BLaER1 (cell line): Measurements from ENCODE around the gene FRMD4B.

ENCODE experiments used
- H3K27ac ChIP-seq: shearing (Covaris generic); formaldehyde crosslinking; 2 replicates; pipeline ENCODE4 v1.8.1; 2022
- H3K27me3 ChIP-seq: shearing (Covaris generic); formaldehyde crosslinking; 2 replicates; pipeline ENCODE4 v1.8.1; 2022
- H3K36me3 ChIP-seq: shearing (Covaris generic); formaldehyde crosslinking; 2 replicates; pipeline ENCODE4 v1.8.1; 2022
- H3K4me1 ChIP-seq: shearing (Covaris generic); formaldehyde crosslinking; 2 replicates; pipeline ENCODE4 v1.8.1; 2022
- H3K4me2 ChIP-seq: shearing (Covaris generic); formaldehyde crosslinking; 2 replicates; pipeline ENCODE4 v1.8.1; 2022
- H3K4me3 ChIP-seq: shearing (Covaris generic); formaldehyde crosslinking; 2 replicates; pipeline ENCODE4 v1.8.1; 2022
- H3K9ac ChIP-seq: shearing (Covaris generic); formaldehyde crosslinking; 2 replicates; pipeline ENCODE4 v1.8.1; 2022
- H3K9me3 ChIP-seq: shearing (Covaris generic); formaldehyde crosslinking; 2 replicates; pipeline ENCODE4 v1.8.1; 2022
- H4K20me1 ChIP-seq: shearing (Covaris generic); formaldehyde crosslinking; 2 replicates; pipeline ENCODE4 v1.8.1; 2022
- Cebpa-rat ChIP-seq: shearing (Covaris generic); IDR thresholded peaks from 2 replicates; pipeline ENCODE4 v1.8.1; 2022

Gene FRMD4B

DNA sequence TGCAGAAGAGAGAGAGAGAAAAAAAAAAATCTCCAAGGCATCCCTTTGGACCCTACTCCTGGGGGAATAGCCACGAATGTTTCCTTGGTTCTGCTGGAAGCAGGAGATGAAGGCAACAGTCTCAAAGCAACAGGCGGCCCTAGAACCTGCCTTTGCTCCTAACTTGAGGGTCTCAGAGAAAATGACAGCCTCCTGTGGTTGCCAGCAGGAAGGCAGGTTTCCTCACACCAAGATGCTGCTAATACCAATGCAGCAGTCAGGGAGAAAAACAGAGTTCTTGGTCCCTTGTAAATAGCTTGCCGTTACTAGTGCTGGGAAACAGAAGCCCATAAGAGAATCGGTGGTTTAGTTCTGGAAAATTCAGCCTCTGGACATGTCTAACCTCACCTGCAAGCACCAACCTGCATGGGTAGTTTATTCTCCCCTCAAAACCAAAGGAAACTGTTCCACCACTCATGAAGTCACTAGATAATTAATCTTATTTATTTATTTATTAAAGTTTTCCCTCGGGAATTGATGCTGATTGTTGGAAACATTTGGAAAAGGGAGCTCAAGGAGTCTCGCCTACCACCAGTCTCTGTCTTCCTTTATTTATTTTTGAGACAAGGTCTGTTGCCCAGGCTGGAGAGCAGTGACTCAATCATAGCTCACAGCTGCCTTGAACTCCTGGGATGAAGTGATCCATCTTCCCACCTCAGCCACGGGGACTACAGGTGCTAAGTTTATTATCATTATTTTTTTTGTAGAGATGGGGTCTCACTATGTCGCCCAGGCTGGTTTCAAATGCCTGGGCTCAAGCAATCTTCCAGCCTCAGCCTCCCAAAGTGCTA is 883 bp upstream of the FRMD4B start:
- no peak for TF ChIP-seq Cebpa-rat
- Histone ChIP-seq H3K36me3 (no peaks in the 10 kb centered on the region), H3K9ac (peak overlapping the region; percentile 87; the same call in 1 of the 2 replicates), H3K4me3 (peak overlapping the region; percentile 87), H4K20me1 (no peaks in the 10 kb centered on the region), H3K4me1 (peaks cover 79% of the 10 kb centered on the region), H3K9me3 (no peaks in the 10 kb centered on the region), H3K27me3 (no peaks in the 10 kb centered on the region), H3K4me2 (peak overlapping the region; percentile 96), H3K27ac (peak overlapping the region; percentile 85; the same call in 1 of the 2 replicates)

DNA sequence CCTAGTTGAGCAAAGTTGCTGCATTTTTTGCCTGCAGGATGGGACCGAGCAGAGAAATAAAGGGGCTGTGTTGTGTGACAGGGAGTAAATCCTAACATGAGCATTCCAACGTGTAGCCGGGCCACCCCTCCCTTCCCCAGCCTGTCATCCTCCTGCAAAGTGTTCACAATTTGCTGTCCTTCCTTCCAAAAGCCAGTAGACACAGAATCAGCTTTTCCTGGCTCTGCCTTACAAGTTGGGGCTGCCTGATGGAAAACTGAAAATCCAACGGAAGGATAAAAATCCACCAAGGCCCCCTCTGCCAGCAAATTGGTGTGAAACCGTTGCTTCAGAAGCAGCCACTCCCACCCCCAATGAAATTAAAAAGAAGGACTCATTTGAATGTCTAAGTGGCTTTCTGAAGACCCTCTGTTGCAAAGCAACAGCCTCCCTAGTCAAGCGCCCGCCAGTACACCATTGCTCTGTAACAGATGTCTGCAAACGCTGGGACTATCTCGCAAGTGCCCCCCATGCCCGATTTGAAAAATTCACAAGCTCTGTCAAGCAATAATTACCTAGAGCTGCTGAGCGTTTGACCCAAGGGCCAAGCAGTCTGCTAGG is 665 bp downstream of the FRMD4B start:
- H3K9me3 ChIP-seq: no peaks in the 10 kb centered on the region
- peaks cover 86% of the 10 kb centered on the region for H3K4me1 ChIP-seq
- TF ChIP-seq Cebpa-rat: no peak
- H3K27ac ChIP-seq: peak overlapping the region; percentile 85
- peak overlapping the region; percentile 87 for H3K9ac ChIP-seq
- peak overlapping the region; percentile 96 for H3K4me2 ChIP-seq
- H3K27me3 ChIP-seq: no peaks in the 10 kb centered on the region
- no peaks in the 10 kb centered on the region for H3K36me3 ChIP-seq
- no peaks in the 10 kb centered on the region for H4K20me1 ChIP-seq
- peak overlapping the region; percentile 87 for H3K4me3 ChIP-seq

DNA sequence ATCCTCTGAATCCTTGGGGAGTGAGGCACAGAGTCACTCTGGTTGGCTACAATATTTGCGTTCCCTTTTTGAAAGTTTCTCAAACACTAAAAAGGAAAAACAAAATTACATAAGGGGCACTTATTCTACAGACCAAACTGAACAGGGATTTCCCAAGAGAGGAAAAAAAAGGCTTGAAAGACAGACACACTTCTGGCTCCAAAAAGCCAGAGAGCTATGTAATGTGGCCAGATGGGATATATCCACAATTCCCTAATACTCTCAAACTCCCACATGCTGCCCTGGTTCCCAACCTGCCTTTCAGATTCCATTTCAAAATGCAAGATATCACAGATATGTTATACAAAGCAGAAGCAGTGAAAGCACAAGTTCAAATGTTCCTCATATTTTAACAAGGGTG is 1.6 kb downstream of the FRMD4B start:
- H3K4me2 ChIP-seq: peak overlapping the region; percentile 96
- no peaks in the 10 kb centered on the region for H3K27me3 ChIP-seq
- peak overlapping the region; percentile 87 for H3K4me3 ChIP-seq
- no peaks in the 10 kb centered on the region for H3K36me3 ChIP-seq
- H3K4me1 ChIP-seq: peaks cover 82% of the 10 kb centered on the region
- peak overlapping the region; percentile 85 for H3K27ac ChIP-seq
- H3K9ac ChIP-seq: peak overlapping the region; percentile 87
- H3K9me3 ChIP-seq: no peaks in the 10 kb centered on the region
- H4K20me1 ChIP-seq: no peaks in the 10 kb centered on the region
- no peak for TF ChIP-seq Cebpa-rat

DNA sequence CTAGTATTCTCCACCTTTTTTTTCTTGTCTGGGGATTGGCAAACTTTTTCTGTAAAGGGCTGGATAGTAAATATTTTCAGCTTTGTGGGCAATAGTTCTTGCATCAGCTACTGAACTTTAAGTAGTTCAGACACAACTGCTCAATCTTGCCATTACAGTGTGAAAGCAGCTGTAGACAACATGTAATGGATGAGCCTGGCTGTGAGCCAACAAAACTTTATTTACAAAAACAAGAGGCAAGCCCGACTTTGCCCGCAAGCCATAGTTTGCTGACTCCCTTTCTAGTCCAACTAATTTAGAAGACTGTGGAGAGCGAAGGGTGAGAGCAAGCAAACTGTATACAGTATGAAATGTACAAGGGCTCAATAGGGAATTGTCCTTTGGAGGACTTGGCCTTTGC is 6.2 kb downstream of the FRMD4B start:
- Histone ChIP-seq H3K36me3 (0 out of 2 replicates have a peak, but pooled peaks cover 6% of the 10 kb centered on the region), H3K4me2 (no peak overlapping the region), H3K27ac (no peak overlapping the region)

DNA sequence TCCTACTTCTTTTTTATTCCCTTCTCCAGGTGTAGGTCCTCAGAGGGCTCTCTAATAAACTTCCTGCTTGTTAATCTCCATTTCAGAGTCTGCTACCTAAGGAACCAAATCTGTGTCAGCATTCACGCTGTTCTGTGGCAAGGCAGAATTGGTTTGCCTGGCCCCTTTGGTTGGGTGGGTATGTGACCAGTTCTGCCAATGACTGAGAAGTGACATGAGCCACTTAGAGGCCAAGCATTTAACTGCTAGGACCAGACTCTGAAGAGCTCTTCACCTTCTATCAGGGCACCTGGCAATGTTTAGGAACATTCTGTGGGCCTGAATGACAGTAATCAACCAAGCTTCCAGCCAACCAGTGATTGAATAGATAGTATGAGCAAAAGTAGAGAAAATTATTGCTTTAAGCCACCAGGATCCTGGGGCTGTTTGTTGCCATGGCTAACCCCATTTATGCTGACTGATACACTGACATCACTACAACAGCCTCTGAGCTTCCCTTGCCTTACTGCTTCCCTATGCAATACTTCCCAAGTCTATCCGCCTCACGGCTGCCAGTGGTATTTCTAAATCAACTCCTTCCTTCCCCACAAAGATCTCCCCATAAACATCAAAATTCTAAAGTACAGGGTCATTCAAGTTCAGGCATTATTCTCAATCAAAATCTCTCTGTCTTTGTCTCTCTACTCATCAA is 7.6 kb downstream of the FRMD4B start:
- Histone ChIP-seq H3K27ac (no peak overlapping the region), H3K4me1 (peaks cover 27% of the 10 kb centered on the region), H3K27me3 (no peaks in the 10 kb centered on the region), H3K4me2 (no peak overlapping the region), H3K4me3 (no peak overlapping the region), H3K9me3 (no peaks in the 10 kb centered on the region), H4K20me1 (no peaks in the 10 kb centered on the region), H3K9ac (no peak overlapping the region), H3K36me3 (0 out of 2 replicates have a peak, but pooled peaks cover 6% of the 10 kb centered on the region)
- TF ChIP-seq Cebpa-rat: no peak

More for the DNA sequence above, 6.2 kb downstream of the FRMD4B start:
- H3K4me3 ChIP-seq: no peak overlapping the region
- TF ChIP-seq Cebpa-rat: no peak
- H3K9me3 ChIP-seq: no peaks in the 10 kb centered on the region
- no peak overlapping the region for H3K9ac ChIP-seq
- peaks cover 41% of the 10 kb centered on the region for H3K4me1 ChIP-seq
- H4K20me1 ChIP-seq: no peaks in the 10 kb centered on the region
- H3K27me3 ChIP-seq: no peaks in the 10 kb centered on the region

DNA sequence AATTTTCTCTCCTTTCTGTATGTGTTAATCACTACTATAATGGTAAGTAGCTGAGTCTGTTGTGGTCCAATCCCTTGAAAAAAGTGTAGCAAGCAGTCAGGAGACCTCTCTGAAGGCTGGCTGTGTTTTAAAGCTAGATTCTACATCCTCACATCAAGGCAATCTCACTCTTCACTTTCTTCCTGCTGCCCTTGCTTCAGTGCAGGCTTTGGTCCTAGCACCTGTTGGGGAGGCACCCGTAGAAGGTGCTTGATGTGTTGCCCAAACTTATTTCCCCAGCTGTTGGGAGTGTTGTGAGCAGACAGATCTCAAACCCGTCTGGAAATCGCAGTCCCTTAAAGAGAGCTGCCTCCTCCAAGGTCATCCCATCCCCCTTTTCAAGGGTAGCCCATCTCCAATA is 8.6 kb downstream of the FRMD4B start:
- Histone ChIP-seq H3K4me3 (no peak overlapping the region), H3K9ac (no peak overlapping the region), H3K4me1 (peaks cover 23% of the 10 kb centered on the region), H3K9me3 (no peaks in the 10 kb centered on the region), H3K4me2 (no peak overlapping the region), H4K20me1 (no peaks in the 10 kb centered on the region), H3K27me3 (no peaks in the 10 kb centered on the region), H3K27ac (no peak overlapping the region), H3K36me3 (0 out of 2 replicates have a peak, but pooled peaks cover 6% of the 10 kb centered on the region)
- no peak for TF ChIP-seq Cebpa-rat

DNA sequence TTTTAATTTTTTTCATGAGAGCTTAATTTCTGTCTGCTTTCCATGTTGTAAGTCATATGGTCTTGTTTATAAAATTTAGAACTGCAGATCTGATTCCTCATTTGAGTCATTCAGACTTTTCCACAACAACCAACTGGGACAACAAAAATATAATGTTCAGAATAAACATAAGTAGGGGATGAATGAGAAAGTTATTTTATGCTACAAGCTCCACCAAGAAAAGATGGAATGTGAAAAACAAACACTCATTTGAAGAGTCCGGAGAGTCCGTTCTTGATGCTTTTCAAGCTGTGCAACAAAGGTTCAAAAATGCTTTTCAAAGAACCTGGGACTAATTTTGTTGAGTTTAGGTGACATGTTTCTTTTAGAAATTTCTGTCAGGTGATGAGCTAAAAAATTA is 9.2 kb downstream of the FRMD4B start:
- H3K27me3 ChIP-seq: no peaks in the 10 kb centered on the region
- H3K4me1 ChIP-seq: peaks cover 26% of the 10 kb centered on the region
- H3K36me3 ChIP-seq: 0 out of 2 replicates have a peak, but pooled peaks cover 6% of the 10 kb centered on the region
- no peak for TF ChIP-seq Cebpa-rat
- H3K9me3 ChIP-seq: no peaks in the 10 kb centered on the region
- H3K9ac ChIP-seq: no peak overlapping the region
- no peak overlapping the region for H3K4me2 ChIP-seq
- no peak overlapping the region for H3K27ac ChIP-seq
- H3K4me3 ChIP-seq: no peak overlapping the region
- no peaks in the 10 kb centered on the region for H4K20me1 ChIP-seq

DNA sequence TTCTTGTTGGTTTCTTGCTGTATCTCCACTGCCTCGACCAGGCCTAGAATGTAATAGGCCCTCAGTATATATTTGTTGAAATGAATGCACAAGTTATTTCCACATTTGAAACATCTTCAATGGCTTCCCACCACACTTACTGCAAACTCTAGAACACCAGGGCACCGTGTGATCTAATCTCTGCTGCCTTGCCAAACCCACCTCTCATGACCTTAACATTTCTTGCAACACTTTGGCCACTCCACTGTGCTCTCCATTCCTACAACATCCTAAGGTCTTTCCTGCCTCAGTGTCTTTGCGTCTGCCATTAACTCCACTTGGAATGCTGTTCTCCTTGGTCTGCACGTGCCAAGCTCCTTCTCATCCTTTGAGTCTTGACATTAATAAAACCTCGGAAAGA is 14.1 kb downstream of the FRMD4B start:
- H4K20me1 ChIP-seq: no peaks in the 10 kb centered on the region

DNA sequence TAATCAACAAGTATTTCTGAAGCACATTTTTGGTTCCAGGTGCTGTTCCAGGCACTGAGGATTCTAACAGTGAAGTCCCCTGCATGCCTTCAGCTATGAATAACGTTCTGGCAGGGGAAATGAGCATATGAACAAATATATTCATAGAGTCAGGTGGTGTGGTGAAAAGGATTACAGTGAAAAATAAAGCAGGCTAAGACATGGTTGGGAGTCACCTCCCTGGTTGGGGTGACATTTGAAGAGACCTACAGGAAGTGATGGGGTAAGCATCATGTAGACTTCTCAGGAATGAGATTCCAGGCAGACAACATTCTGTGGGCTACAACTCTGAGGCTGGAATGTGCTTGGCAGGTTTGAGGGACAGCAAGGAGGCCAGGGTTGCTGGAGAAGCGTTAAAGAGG is 15.0 kb downstream of the FRMD4B start:
- no peak for TF ChIP-seq Cebpa-rat
- Histone ChIP-seq H3K36me3 (no peaks in the 10 kb centered on the region), H3K27ac (peak overlapping the region; percentile 89), H3K27me3 (no peaks in the 10 kb centered on the region), H3K9ac (peak overlapping the region; percentile 71), H3K4me3 (peak overlapping the region; percentile 52), H3K9me3 (no peaks in the 10 kb centered on the region), H3K4me1 (peaks cover 60% of the 10 kb centered on the region), H4K20me1 (no peaks in the 10 kb centered on the region), H3K4me2 (peak overlapping the region; percentile 84)

More for the DNA sequence above, 14.1 kb downstream of the FRMD4B start:
- H3K9me3 ChIP-seq: no peaks in the 10 kb centered on the region
- no peak overlapping the region for H3K4me3 ChIP-seq
- no peaks in the 10 kb centered on the region for H3K27me3 ChIP-seq
- peak overlapping the region; percentile 84 for H3K4me2 ChIP-seq
- H3K27ac ChIP-seq: 0 out of 2 replicates have a peak overlapping the region, but pooled peaks have one; percentile 89
- peaks cover 53% of the 10 kb centered on the region for H3K4me1 ChIP-seq
- TF ChIP-seq Cebpa-rat: no peak
- no peaks in the 10 kb centered on the region for H3K36me3 ChIP-seq
- H3K9ac ChIP-seq: no peak overlapping the region
